ENCODE results near the gene KLHDC7A. TPM values are rescaled to one million over a fixed set of nuclear protein-coding genes. Genes with fewer than 3 reads are reported as not detected.

KLHDC7A gene
- total RNA-seq, result under 1 TPM in 2 of 4 donors, not detected in 2; 0.32 to 0.68 TPM

GRCh38 chr1:18480315-18481189 lies at the start of gene KLHDC7A:
TSS of gene KLHDC7A (plus strand) at chr1:18480930. CDS start at chr1:18480982, 52 bp downstream.
- H3K4me1 ChIP-seq, result peaks cover 0 to 17% (median 11%) of the 10 kb centered on the region in 4 donors
- peak; percentile 33 for DNase-seq
- WGBS, 2 donors (ENCODE audit: low coverage in 1 of 2), result 0 to 40% methylated on average over 1 to 13 of the region's 13 CpGs
- no peak within 1 kb of the TSS for H3K27ac ChIP-seq
- H3K9me3 ChIP-seq, result no peaks in the 10 kb centered on the region
- in situ Hi-C loops (cut with MboI; ENCODE audit: low pct_ligation_motif_present in 1 of 4, low pct_unique_long_range_greater_than_20kb in 1 of 4, low sequenced_read_pairs in 3 of 4), result no loop called here
- TF ChIP-seq POLR2AphosphoS5 (IDR thresholded peaks at IDR 0.05), result no peak
- no peak for TF ChIP-seq EP300 (IDR thresholded peaks at IDR 0.05; ENCODE audit: low read depth)
- no peak for TF ChIP-seq CTCF (IDR thresholded peaks at IDR 0.05)
- no peak for TF ChIP-seq POLR2A (IDR thresholded peaks at IDR 0.05)
- H3K27me3 ChIP-seq, result no peaks in the 10 kb centered on the region
- H3K36me3 ChIP-seq, result no peaks in the 10 kb centered on the region
- intact Hi-C loops (cut with DNase I; ENCODE audit: low total_unique reads), result no loop called here
- H3K4me3 ChIP-seq, result no peak within 1 kb of the TSS

GRCh38 chr1:18434041-18434440 lies 46.7 kb upstream of the KLHDC7A start:
- no peaks in the 10 kb centered on the region for H3K27me3 ChIP-seq
- H3K4me1 ChIP-seq, result no peaks in the 10 kb centered on the region
- TF ChIP-seq EP300 (IDR thresholded peaks at IDR 0.05; ENCODE audit: low read depth) (no peak), POLR2A (IDR thresholded peaks at IDR 0.05) (no peak), CTCF (IDR thresholded peaks at IDR 0.05) (no peak), POLR2AphosphoS5 (IDR thresholded peaks at IDR 0.05) (no peak)
- 60 to 63% methylated on average over 1 to 3 of the region's 3 CpGs for WGBS, 2 donors (ENCODE audit: low coverage in 1 of 2)
- no peaks in the 10 kb centered on the region for H3K9me3 ChIP-seq
- H3K27ac ChIP-seq, result no peak overlapping the region
- in situ Hi-C loops (cut with MboI; ENCODE audit: low pct_ligation_motif_present in 1 of 4, low pct_unique_long_range_greater_than_20kb in 1 of 4, low sequenced_read_pairs in 3 of 4), result no loop called here
- no peaks in the 10 kb centered on the region for H3K36me3 ChIP-seq
- intact Hi-C loops (cut with DNase I; ENCODE audit: low total_unique reads), result loop anchor here (5.0 kb wide), 1 partner anchor 758 kb away; no protein-coding TSS in a partner anchor
- H3K4me3 ChIP-seq, result no peak overlapping the region
- no peak for DNase-seq

- whole genome bisulfite sequencing, 2 donors (ENCODE audit: low coverage in 1 of 2), result 20 to 36% methylated on average over 4 to 5 of the region's 5 CpGs
- Histone ChIP-seq H3K36me3 (no peaks in the 10 kb centered on the region), H3K9me3 (no peaks in the 10 kb centered on the region), H3K27ac (no peak overlapping the region), H3K4me1 (peaks cover 0 to 3% (median 0%) of the 10 kb centered on the region in 4 donors), H3K4me3 (no peak overlapping the region), H3K27me3 (no peaks in the 10 kb centered on the region)
- no peak for TF ChIP-seq EP300 (IDR thresholded peaks at IDR 0.05; ENCODE audit: low read depth)
- TF ChIP-seq CTCF (IDR thresholded peaks at IDR 0.05), result no peak
- TF ChIP-seq POLR2A (IDR thresholded peaks at IDR 0.05), result no peak
- TF ChIP-seq POLR2AphosphoS5 (IDR thresholded peaks at IDR 0.05), result no peak
- in situ Hi-C loops (cut with MboI; ENCODE audit: low pct_ligation_motif_present in 1 of 4, low pct_unique_long_range_greater_than_20kb in 1 of 4, low sequenced_read_pairs in 3 of 4) (no loop called here), intact Hi-C loops (cut with DNase I; ENCODE audit: low total_unique reads) (no loop called here)
- peak; percentile 30 for DNase-seq
These were observed 40.1 kb upstream of the KLHDC7A start for GRCh38 chr1:18440385-18441226.
